NCI-H146 treated with DMSO at 0.1 percent for 48 hours (cell line): Measurements from ENCODE around the gene HOMER2.
"Not testable (repeated sequence)": the region's sequence is repeated elsewhere in the genome, so short reads cannot be mapped to it uniquely, and the experiment has no call there.

Experiments used
- DNase-seq: peaks from one replicate; lab custom pipeline; 2025; ENCODE audit not compliant: unreplicated experiment; lab: John Stamatoyannopoulos, UW

The HOMER2 gene

DNA sequence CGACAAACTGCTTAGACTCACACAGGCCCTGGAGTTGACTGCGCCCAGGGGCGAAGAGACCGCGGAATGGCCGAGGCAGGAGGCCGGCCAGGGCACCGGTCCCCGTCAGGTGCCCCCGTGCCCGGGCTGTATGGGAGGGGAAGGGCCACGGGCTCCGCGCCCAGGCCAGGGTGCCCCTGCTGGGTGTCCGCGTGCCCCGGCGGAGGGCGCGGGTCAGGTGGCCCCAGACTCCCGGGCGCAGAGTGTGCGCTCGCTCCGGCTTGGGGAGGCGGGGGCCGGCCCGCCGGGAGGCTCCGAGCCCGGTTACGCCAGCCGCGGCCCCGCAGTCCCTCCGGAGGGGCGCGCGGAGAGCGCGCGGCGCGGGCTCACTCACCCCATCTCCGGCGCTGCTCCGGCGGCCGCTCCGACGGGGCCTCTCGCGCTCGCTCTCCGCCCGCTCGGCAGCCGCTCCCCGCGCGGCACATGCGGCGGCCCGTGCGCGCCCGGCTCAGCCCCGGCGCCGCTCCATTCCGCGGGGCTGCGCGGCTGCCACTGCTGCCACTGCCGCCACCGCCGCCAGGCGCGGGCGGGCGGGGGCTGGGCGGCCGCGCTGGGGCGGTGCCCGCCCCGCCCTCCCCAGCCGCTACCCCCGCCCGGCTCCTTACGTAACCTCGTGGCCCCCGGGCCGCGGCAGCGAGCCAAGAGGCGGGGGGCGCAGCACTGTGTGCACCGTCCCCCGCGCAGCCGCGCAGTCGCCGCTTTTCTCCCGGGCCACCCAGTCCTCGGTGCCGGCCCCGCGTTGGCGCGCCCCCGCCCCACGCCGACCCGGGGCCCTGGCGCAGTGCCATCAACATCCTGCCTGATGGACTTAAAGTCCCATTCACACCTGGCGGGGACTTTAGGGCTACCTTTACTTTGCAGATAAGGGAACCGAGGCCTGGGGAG is at the start of gene HOMER2:
HOMER2 (minus strand) TSS at position 563 of the 924 bp plus-strand sequence; CDS start at position 378, 185 bp downstream.
- no peak for DNase-seq

GRCh38 chr15:83000672-83001031 is 48.1 kb upstream of the HOMER2 start:
- not testable (repeated sequence) for DNase-seq

- DNase-seq = peak; percentile 0
Observed at GRCh38 chr15:82999905-83000671, 47.6 kb upstream of the HOMER2 start.

GRCh38 chr15:82999426-82999825 is 46.9 kb upstream of the HOMER2 start:
- DNase-seq = no peak

DNA sequence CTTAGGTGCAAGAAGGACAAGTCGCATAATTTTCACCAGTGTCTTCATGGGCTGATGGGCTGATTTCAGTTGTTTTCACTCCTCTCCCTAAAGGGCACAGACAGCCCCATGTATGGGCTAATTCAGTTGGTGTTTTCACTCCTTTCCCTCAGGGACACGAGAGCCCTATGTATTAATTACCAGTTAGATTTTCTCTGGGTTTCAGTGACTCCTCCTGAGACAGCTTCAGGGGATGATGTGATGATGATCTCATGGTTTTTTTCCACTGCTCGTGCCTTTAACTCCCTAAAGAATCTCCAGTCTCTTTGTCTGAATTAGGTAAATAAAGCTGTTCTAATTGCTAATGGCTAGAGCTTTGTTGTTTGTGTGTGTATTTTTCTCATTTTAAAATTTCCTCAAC is 43.4 kb upstream of the HOMER2 start:
- DNase-seq = no peak

DNA sequence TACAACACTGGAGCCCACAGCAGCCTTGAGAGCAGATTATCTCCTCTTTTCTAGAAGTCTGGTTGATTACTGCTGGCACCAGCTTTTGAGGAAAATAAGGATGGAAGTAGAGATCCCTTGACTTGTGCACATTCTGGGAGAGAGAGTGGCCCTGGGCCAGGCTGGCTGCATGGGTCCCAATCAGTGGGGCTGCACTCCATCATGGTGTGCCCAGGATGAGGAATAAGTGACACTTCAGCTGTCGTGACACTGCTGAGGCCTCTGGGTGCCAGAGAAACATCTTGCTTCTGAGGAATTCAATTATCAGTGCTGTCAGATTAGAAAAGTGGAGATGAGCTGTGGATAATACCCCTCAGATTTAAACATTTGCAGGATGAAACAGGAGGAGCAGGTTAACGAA is 42.6 kb upstream of the HOMER2 start:
- no peak for DNase-seq

DNA sequence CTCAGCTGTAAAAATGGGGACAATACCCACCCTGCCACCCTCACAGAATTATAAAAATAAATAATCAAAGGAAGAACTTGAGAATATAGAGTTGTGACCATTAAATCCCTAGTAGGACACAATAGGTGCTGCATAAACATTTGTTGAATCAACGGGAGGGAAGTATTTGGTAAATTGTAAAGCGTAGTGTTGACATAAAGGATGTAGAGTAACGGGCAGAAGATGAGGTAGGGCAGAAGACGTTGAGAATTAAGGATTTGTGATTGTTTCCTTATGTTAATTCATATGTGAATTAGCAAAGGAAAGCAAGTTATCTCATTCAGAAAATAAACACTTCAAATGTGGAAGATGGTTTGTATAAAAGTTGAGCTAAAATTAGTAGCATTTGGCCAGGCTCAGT is 40.6 kb upstream of the HOMER2 start:
- no peak for DNase-seq

DNA sequence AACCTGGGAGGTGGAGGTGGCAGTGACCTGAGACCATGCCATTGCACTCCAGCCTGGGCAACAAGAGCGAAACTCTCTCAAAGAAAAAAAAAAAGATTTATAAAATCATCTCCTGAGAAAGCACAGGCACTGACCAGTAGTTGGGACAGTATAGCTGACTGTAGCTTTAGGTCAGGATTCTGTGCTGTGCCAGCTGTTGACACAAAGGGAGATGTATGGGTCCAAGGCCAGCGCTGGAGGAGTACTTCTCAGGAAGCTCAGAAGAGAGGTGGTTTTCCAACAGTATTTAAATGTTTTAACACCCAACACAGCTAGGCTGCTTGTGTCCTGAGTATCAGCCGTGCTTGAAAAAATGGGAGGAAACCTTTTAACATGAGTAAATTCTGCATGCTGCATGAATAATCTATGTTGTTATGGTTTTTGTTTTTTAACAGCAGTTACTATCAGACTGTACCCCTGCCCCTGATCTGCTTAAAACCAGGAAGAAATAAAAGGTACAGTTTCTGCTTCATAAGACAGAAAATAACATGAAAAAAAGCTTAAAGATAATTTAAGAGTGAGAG is 40.0 kb upstream of the HOMER2 start:
- DNase-seq = no peak

DNA sequence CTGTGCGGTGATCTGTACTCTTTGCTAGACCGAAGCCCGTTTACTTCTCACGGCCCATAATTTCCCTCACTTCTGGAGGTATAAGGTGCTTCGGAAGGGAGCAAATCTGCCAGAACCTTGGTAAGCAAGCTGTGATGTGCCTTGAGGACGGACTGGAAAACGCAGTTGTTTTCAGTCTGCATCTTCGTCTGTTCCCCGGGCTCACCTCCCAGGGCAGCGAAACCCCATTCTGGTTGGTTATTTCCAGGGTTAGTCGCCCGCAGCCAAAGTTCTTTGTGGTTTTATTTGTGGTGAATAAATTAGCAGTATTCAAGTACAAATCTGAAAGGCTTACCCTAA is 33.9 kb upstream of the HOMER2 start:
- DNase-seq = no peak

- peak; percentile 66 for DNase-seq
Observed at GRCh38 chr15:82985688-82986441, 33.3 kb upstream of the HOMER2 start, which contains the start of gene RAMAC. TSS of gene RAMAC (plus strand) at chr15:82986210. CDS start at chr15:82989019, 2,809 bp downstream.

DNA sequence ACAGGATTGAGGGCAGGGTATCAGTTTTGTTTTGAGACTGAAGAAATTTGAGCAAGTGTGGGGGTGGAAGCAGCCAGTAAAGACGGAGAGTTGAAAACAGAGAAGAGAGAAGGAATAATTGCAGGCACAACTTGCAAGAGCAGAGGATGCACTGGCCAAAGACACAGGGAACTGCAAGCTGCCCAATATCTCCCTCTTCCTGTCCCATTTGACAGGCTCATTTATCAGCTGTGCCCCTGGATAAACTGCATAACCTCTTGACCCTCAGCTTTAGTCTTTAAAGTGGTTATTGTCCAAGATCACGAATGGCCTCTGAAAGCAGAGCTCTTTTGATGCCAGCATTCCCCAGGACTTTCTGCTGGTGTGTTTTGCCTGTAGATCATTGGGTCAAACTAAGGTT is 28.5 kb upstream of the HOMER2 start:
- DNase-seq = no peak

DNA sequence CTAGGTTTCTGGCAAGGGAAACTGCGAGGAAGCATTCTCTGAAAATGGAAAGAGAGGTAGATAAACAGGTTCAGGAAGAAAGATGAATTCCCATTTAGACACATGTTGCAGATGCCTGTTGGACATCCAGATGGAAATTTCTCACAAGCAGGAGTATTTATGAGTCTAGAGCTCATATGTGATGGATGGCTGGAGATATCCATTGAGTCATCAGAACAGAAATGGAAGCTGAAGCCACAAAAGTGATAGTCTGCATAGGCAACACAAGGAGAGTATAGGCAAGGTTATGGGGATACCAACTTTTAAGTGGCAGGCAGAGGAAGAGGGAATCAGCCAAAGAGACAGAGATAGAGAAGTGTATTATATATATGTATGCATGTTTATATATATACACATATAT is 27.2 kb upstream of the HOMER2 start:
- DNase-seq = no peak

- no peak for DNase-seq
Observed at GRCh38 chr15:82978438-82978837, 25.9 kb upstream of the HOMER2 start.

- no peak for DNase-seq
Observed at GRCh38 chr15:82977076-82977475, 24.6 kb upstream of the HOMER2 start.

GRCh38 chr15:82972990-82973389 is 20.5 kb upstream of the HOMER2 start:
- no peak for DNase-seq

GRCh38 chr15:82971218-82971984 is 18.9 kb upstream of the HOMER2 start:
- no peak for DNase-seq

- DNase-seq = no peak
Observed at GRCh38 chr15:82970696-82971095, 18.2 kb upstream of the HOMER2 start.

GRCh38 chr15:82970078-82970686 is 17.7 kb upstream of the HOMER2 start:
- DNase-seq = no peak

- no peak for DNase-seq
Observed at GRCh38 chr15:82969353-82969752, 16.8 kb upstream of the HOMER2 start.

- no peak for DNase-seq
Observed at GRCh38 chr15:82968066-82968465, 15.5 kb upstream of the HOMER2 start.
